Trophoblast cell (in vitro differentiated cells and primary cell): Measurements from ENCODE around the gene MIOX.

Experiments
- DNase-seq, 2 donors: peaks; one replicate each; pipeline ENCODE4 v3.0.0-alpha.2; 2016
- H2AFZ ChIP-seq: 2 replicates; pipeline ENCODE4 v1.6.1; 2013; ENCODE audit warnings: low read length, moderate library complexity, mild to moderate bottlenecking; ENCODE audit not compliant: insufficient read depth, poor library complexity
- H2AK5ac ChIP-seq: 2 replicates; pipeline ENCODE4 v1.6.1; 2013; ENCODE audit warnings: mild to moderate bottlenecking, low read length
- H2BK120ac ChIP-seq: 2 replicates; pipeline ENCODE4 v1.6.1; 2013; ENCODE audit warnings: low read length, mild to moderate bottlenecking, moderate library complexity; ENCODE audit not compliant: insufficient read depth, poor library complexity
- H2BK12ac ChIP-seq: 2 replicates; pipeline ENCODE4 v1.6.1; 2013; ENCODE audit warnings: mild to moderate bottlenecking, low read length, moderate library complexity
- H2BK5ac ChIP-seq: 2 replicates; pipeline ENCODE4 v1.6.1; 2013; ENCODE audit warnings: low read length, low read depth, moderate library complexity, mild to moderate bottlenecking; ENCODE audit not compliant: poor library complexity
- H3K14ac ChIP-seq: 2 replicates; pipeline ENCODE4 v1.6.1; 2013; ENCODE audit warnings: mild to moderate bottlenecking, low read length
- H3K18ac ChIP-seq: 2 replicates; pipeline ENCODE4 v1.6.1; 2013; ENCODE audit warnings: mild to moderate bottlenecking, low read length
- H3K23ac ChIP-seq: 2 replicates; pipeline ENCODE4 v1.6.1; 2013; ENCODE audit warnings: low read length
- H3K27ac ChIP-seq: 2 replicates; pipeline ENCODE4 v1.5.1; 2013; ENCODE audit warnings: low read depth, mild to moderate bottlenecking, inconsistent platforms, low read length, moderate library complexity
- H3K27me3 ChIP-seq: 2 replicates; pipeline ENCODE4 v1.6.1; 2013; ENCODE audit warnings: inconsistent platforms, mild to moderate bottlenecking, low read length, moderate library complexity; ENCODE audit not compliant: insufficient read depth
- H3K36me3 ChIP-seq, 2 experiments: 1 replicate in 1 of 2; 2 replicates in 1 of 2; pipeline ENCODE4 v1.6.1; 2013; ENCODE audit warnings: low read length in 2 of 2, mild to moderate bottlenecking in 2 of 2, moderate library complexity in 1 of 2; ENCODE audit not compliant: insufficient read depth in 2 of 2, control insufficient read depth in 1 of 2
- H3K4ac ChIP-seq: 2 replicates; pipeline ENCODE4 v1.6.1; 2013; ENCODE audit warnings: low read depth, mild to moderate bottlenecking, low read length, moderate library complexity
- H3K4me1 ChIP-seq, 2 experiments: 1 replicate in 1 of 2; 2 replicates in 1 of 2; pipeline ENCODE4 v1.6.1; 2013; ENCODE audit warnings: low read length in 2 of 2, mild to moderate bottlenecking in 2 of 2, moderate library complexity in 1 of 2; ENCODE audit not compliant: insufficient read depth in 2 of 2, control insufficient read depth in 1 of 2
- H3K4me2 ChIP-seq: 2 replicates; pipeline ENCODE4 v1.6.1; 2013; ENCODE audit warnings: inconsistent platforms, mild to moderate bottlenecking, low read length, moderate library complexity
- H3K4me3 ChIP-seq: 2 replicates; pipeline ENCODE4 v1.5.1; 2013; ENCODE audit warnings: mild to moderate bottlenecking, low read depth, low read length, inconsistent platforms
- H3K79me1 ChIP-seq: one replicate; pipeline ENCODE4 v1.6.1; 2013; ENCODE audit warnings: low read length
- H3K79me2 ChIP-seq: 2 replicates; pipeline ENCODE4 v1.6.1; 2013; ENCODE audit warnings: low read length, mild to moderate bottlenecking; ENCODE audit not compliant: control insufficient read depth, insufficient read depth, poor library complexity
- H3K9ac ChIP-seq: 2 replicates; pipeline ENCODE4 v1.6.1; 2013; ENCODE audit warnings: mild to moderate bottlenecking, low read length
- H3K9me3 ChIP-seq: 2 replicates; pipeline ENCODE4 v1.6.1; 2013; ENCODE audit warnings: low read depth, mild to moderate bottlenecking, control low read depth, inconsistent platforms, low read length; ENCODE audit not compliant: insufficient read depth
- H4K12ac ChIP-seq: 2 replicates; pipeline ENCODE4 v1.6.1; 2013; ENCODE audit warnings: low read depth, mild to moderate bottlenecking, low read length, moderate library complexity
- H4K8ac ChIP-seq: 2 replicates; pipeline ENCODE4 v1.6.1; 2013; ENCODE audit warnings: low read depth, mild to moderate bottlenecking, low read length, moderate library complexity
- H4K91ac ChIP-seq: one replicate; pipeline ENCODE4 v1.6.1; 2013; ENCODE audit warnings: low read depth, mild to moderate bottlenecking, low read length, moderate library complexity
- WGBS: extraction: QIAGEN DNeasy Blood & Tissue Kit; methylation state at CpG from one replicate; pipeline ENCODE4 v1.1.7; 2013; ENCODE audit warnings: missing lambda C conversion rate; ENCODE audit not compliant: insufficient read length, insufficient coverage; ENCODE audit errors: extremely low coverage; 5-methylcytosine and 5-hydroxymethylcytosine counted together

MIOX gene

GRCh38 chr22:50502096-50502495 lies 15.4 kb downstream of the MIOX start:
- peaks cover 9 to 16% of the 10 kb centered on the region in 2 experiments for H3K4me1 ChIP-seq
- no peak overlapping the region for H3K23ac ChIP-seq
- no peak for DNase-seq
- peaks cover 4% of the 10 kb centered on the region for H3K79me2 ChIP-seq
- H3K36me3 ChIP-seq = peaks cover 36 to 37% of the 10 kb centered on the region in 2 experiments
- H4K12ac ChIP-seq = no peak overlapping the region
- H2AK5ac ChIP-seq = no peak overlapping the region
- no peak overlapping the region for H3K9ac ChIP-seq
- H3K14ac ChIP-seq = no peak overlapping the region
- H3K4me3 ChIP-seq = no peak overlapping the region
- no peak overlapping the region for H2BK120ac ChIP-seq
- H3K79me1 ChIP-seq = peaks cover 2% of the 10 kb centered on the region
- no peak overlapping the region for H3K18ac ChIP-seq
- H4K91ac ChIP-seq = no peak overlapping the region
- H3K4me2 ChIP-seq = no peak overlapping the region
- no peak overlapping the region for H2BK12ac ChIP-seq
- H2BK5ac ChIP-seq = no peak overlapping the region
- no peak overlapping the region for H3K27ac ChIP-seq
- H4K8ac ChIP-seq = no peak overlapping the region
- no CpG with 5 or more reads among the region's 6 CpGs for WGBS
- H3K27me3 ChIP-seq = no peaks in the 10 kb centered on the region
- no peak overlapping the region for H3K4ac ChIP-seq
- no peak overlapping the region for H2AFZ ChIP-seq
- no peaks in the 10 kb centered on the region for H3K9me3 ChIP-seq

DNA sequence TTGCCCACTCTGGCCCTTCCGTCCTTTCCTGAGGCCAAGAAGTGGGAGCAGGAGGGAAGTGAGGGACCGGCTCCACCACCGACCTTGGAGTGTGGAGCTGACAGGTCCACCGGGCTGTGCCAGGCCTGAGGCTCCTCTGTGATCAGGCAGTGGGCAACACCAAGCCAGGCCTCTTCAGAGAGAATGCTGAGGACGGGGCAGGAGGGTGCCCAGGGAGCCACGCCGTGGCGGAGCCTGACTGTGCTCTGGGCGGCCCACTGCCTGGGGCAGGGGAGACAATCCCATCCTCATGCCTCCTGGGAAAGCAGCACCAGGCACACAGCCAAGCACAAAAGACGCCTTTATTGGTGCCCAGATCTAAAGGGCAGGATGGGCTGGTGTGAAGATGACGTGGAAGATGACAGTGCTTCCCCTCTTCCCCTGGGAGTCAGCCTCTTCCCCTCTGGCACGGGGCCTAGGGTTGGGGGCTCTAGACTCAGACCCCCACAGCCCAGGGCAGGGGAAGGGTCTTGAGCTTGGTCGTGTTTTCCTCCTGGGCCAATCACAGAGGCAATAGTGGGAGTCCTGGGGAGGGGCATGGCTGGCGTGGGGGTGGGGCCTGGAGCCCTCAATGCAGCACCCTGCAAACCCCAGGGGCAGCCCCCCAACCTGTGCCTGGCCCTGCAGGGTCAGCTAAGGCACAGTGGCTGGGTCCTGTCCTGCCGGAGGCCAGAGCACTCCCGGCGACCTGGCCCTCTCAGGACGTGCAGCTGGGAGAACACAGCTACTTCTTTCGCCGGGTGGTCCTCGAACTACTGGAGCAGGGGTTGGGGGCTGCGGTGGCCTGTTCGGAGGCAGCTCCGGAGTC lies 16.2 kb downstream of the MIOX start:
- Histone ChIP-seq H3K79me1 (peaks cover 5% of the 10 kb centered on the region), H3K4me2 (no peak overlapping the region), H4K91ac (no peak overlapping the region), H2BK120ac (no peak overlapping the region), H3K9ac (no peak overlapping the region), H3K23ac (no peak overlapping the region), H3K79me2 (peaks cover 8% of the 10 kb centered on the region), H3K4me3 (no peak overlapping the region), H3K14ac (no peak overlapping the region), H3K4me1 (peaks cover 8 to 13% of the 10 kb centered on the region in 2 experiments), H3K36me3 (peaks cover 36 to 37% of the 10 kb centered on the region in 2 experiments), H2BK5ac (no peak overlapping the region), H3K27me3 (no peaks in the 10 kb centered on the region), H4K8ac (no peak overlapping the region), H3K9me3 (no peaks in the 10 kb centered on the region), H2AK5ac (no peak overlapping the region), H3K4ac (no peak overlapping the region), H2AFZ (no peak overlapping the region), H3K18ac (no peak overlapping the region), H4K12ac (no peak overlapping the region), H2BK12ac (no peak overlapping the region), H3K27ac (no peak overlapping the region)
- no peak for DNase-seq
- WGBS = no CpG with 5 or more reads among the region's 24 CpGs

DNA sequence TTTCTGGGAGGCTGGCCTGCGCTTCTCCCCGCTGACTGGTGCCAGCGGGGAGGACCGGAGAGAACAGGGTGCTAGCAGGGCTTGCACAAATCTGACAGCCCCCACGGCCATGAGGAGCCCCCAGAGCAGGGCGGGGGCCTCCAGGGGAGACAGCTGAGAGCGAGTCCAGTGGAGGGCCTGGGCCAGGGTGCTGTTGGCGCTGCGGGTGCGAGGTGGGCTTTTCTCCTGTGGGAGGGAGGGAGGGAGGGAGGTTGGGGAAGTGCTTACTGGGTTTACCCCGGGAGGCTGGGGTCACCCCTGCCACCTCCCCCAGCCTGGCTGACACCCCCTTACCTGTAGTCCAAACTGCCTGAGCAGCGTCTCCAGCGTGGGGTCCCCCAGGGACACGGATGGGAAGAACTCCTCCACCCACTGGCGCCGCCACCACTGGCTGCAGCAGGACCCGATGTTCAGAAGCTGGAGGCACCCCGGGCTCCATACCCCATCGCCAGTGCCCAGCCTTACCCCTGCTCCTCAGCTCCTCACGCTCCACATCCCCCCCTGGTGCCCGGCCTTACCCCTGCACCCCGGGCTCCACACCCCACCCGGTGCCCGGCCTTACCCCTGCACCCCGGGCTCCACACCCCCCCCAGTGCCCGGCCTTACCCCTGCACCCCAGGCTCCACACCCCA lies 17.0 kb downstream of the MIOX start:
- no peak overlapping the region for H3K9ac ChIP-seq
- DNase-seq = no peak
- H3K27ac ChIP-seq = no peak overlapping the region
- H3K18ac ChIP-seq = no peak overlapping the region
- peaks cover 6 to 12% of the 10 kb centered on the region in 2 experiments for H3K4me1 ChIP-seq
- H4K8ac ChIP-seq = no peak overlapping the region
- H4K91ac ChIP-seq = no peak overlapping the region
- H2BK5ac ChIP-seq = no peak overlapping the region
- WGBS = no CpG with 5 or more reads among the region's 26 CpGs
- H3K4me3 ChIP-seq = no peak overlapping the region
- H2BK120ac ChIP-seq = no peak overlapping the region
- H3K79me2 ChIP-seq = peaks cover 13% of the 10 kb centered on the region
- H3K4ac ChIP-seq = no peak overlapping the region
- H3K14ac ChIP-seq = no peak overlapping the region
- H3K79me1 ChIP-seq = peaks cover 8% of the 10 kb centered on the region
- H4K12ac ChIP-seq = no peak overlapping the region
- no peak overlapping the region for H3K23ac ChIP-seq
- H3K9me3 ChIP-seq = no peaks in the 10 kb centered on the region
- peaks cover 36 to 37% of the 10 kb centered on the region in 2 experiments for H3K36me3 ChIP-seq
- H2BK12ac ChIP-seq = no peak overlapping the region
- H2AK5ac ChIP-seq = no peak overlapping the region
- H3K4me2 ChIP-seq = no peak overlapping the region
- H3K27me3 ChIP-seq = no peaks in the 10 kb centered on the region
- no peak overlapping the region for H2AFZ ChIP-seq

DNA sequence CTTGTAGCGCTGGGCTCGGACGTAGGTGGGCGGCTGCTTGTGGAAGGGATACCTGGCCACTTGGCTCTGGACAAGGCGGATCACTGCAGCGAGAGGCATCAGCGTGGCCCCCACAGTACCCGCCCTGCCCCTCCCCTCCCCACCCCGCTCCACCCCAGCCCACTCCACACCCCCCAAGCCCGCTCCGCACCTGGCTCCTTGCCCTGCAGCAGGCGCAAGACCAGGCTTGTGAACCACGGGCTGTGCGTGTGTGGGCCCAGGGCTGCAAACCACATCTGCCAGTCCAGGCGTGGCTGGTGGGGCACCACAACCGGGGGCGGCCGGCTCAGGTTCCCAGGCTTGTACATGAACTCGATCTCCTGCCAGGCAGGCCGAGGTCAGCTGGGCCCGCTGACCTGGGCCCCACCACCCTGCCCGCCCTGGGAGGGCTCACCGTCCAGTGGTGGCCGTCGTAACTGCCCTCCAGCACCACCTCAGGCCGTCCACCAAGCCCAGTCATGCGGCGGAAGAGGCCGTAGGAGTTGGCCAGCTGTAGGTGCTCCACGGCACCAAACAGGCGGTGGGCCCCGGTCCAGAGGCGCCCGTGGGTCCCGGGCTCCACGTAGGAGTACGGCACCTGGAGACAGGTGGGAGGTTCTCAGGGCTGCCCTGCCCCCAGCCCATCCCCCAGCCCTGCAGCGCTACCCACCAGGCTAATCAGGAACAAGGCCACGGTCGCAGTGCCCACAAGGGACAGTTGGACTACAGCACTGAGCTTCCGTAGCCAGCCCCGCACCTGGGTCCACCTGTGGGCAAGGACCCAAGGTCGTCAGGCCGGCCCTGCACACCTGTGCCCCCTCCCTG lies 17.9 kb downstream of the MIOX start:
- no CpG with 5 or more reads among the region's 44 CpGs for WGBS
- no peaks in the 10 kb centered on the region for H3K27me3 ChIP-seq
- DNase-seq = no peak
- no peak overlapping the region for H3K4ac ChIP-seq
- peaks cover 36 to 37% of the 10 kb centered on the region in 2 experiments for H3K36me3 ChIP-seq
- peaks cover 6 to 15% of the 10 kb centered on the region in 2 experiments for H3K4me1 ChIP-seq
- H3K27ac ChIP-seq = no peak overlapping the region
- no peaks in the 10 kb centered on the region for H3K9me3 ChIP-seq
- H4K8ac ChIP-seq = no peak overlapping the region
- no peak overlapping the region for H2AK5ac ChIP-seq
- no peak overlapping the region for H3K14ac ChIP-seq
- H3K23ac ChIP-seq = no peak overlapping the region
- H3K4me3 ChIP-seq = no peak overlapping the region
- H3K79me2 ChIP-seq = peaks cover 13% of the 10 kb centered on the region
- H2BK5ac ChIP-seq = no peak overlapping the region
- no peak overlapping the region for H4K91ac ChIP-seq
- H3K9ac ChIP-seq = no peak overlapping the region
- H3K18ac ChIP-seq = no peak overlapping the region
- no peak overlapping the region for H3K4me2 ChIP-seq
- peaks cover 8% of the 10 kb centered on the region for H3K79me1 ChIP-seq
- H2BK120ac ChIP-seq = no peak overlapping the region
- H4K12ac ChIP-seq = no peak overlapping the region
- no peak overlapping the region for H2BK12ac ChIP-seq
- no peak overlapping the region for H2AFZ ChIP-seq
